BJ (cell line): ENCODE results near the gene RACGAP1. TPM values are rescaled to one million over a fixed set of nuclear protein-coding genes. Genes with fewer than 3 reads are reported as not detected.

Experiments used
- CTCF ChIA-PET: fragments of 350-600 bp; formaldehyde crosslinking; extraction: SDS; loops from one replicate; lab custom pipeline; 2021; ENCODE audit warnings: antibody characterized with exemption, inconsistent platforms; lab: Yijun Ruan, JAX
- POLR2A ChIA-PET: fragments of 300-600 bp; sonication (Branson Sonifier 250); formaldehyde crosslinking; extraction: SDS; loops from one replicate; lab custom pipeline; 2021; ENCODE audit warnings: antibody characterized with exemption; lab: Charles Lee
- DNase-seq: peaks from one replicate; pipeline ENCODE4 v3.0.0-alpha.2; 2011; ENCODE audit warnings: low read depth
- H3K27me3 ChIP-seq: 2 replicates; pipeline ENCODE4 v1.6.0; 2011; ENCODE audit warnings: low read length; ENCODE audit not compliant: control insufficient read depth, insufficient read depth
- H3K36me3 ChIP-seq: 2 replicates; pipeline ENCODE4 v1.5.1; 2011; ENCODE audit warnings: low read length; ENCODE audit not compliant: control insufficient read depth, insufficient read depth
- H3K4me3 ChIP-seq: 2 replicates; pipeline ENCODE4 v1.5.1; 2011; ENCODE audit warnings: low read depth, mild to moderate bottlenecking, control low read depth, low read length
- CTCF ChIP-seq: IDR thresholded peaks from 2 replicates; pipeline ENCODE4 v1.5.1; 2011; ENCODE audit warnings: low read depth, mild to moderate bottlenecking, control low read depth, inconsistent platforms, low read length, moderate library complexity; ENCODE audit not compliant: insufficient read depth
- polyA plus RNA-seq: library from polyadenylated mRNA; depleted of rRNA; stranded (reverse); fragments of >200 nt; gene quantifications from 2 replicates; pipeline ENCODE4 v1.2.3, GENCODE V29; 2011

The RACGAP1 gene
- polyA plus RNA-seq, 1 experiment, result 42.8 TPM

DNA sequence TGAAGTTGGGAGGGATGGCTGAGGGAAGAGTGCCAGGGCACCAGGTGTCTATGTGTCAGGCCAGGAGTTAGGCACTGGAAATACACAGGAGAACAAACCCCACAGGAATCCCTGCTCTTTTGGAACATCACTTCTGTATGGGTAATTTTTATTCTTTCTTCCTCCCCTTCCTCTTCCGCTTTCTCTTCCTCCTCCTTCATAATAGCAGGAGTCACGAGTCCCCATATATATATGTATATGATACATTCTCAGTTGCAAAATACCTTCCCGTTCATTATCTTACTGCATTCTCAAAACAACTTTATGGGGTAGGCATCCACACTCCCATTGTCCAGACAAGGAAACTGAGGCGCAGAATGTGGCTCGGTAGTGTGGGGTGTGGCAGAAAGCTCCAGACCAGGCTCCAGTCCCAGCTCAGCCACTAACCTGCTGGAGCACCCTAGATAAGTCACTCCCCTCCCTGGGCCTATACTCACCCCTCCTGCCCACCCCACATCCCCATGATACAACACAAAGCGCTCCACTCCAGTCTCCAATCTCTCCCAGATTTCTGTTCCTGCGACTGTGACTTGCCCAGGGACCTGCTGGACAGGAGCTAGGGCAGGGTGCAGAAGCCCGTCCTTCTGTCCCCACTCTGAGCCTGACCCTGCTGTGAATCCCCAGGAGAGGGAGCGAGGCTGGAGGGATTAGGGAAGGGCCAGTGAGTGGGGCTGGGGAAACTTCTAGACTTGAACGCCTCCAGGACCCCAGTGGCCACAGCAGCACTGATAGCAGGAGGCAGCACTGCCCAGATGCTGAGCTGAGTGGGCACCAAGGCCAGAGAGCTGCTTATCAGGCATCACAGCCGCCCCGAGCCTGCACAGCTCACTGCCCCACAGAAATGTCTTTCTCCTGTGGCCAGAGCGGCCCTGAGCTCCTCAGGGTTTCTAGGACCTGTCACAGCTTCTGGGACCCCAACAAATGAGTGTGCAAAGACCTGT is 76.1 kb downstream of the RACGAP1 start:
- ChIA-PET CTCF (interaction anchor here (0.6 to 1.8 kb wide), 9 partner anchors 9 to 163 kb away, joined by 3 to 4 read pairs (median 4); partner anchors contain the start of genes AQP5 and COX14), POLR2A (interaction anchor here (0.6 kb wide), 1 partner anchor 23 kb away, joined by 4 read pairs; no protein-coding TSS in a partner anchor)

DNA sequence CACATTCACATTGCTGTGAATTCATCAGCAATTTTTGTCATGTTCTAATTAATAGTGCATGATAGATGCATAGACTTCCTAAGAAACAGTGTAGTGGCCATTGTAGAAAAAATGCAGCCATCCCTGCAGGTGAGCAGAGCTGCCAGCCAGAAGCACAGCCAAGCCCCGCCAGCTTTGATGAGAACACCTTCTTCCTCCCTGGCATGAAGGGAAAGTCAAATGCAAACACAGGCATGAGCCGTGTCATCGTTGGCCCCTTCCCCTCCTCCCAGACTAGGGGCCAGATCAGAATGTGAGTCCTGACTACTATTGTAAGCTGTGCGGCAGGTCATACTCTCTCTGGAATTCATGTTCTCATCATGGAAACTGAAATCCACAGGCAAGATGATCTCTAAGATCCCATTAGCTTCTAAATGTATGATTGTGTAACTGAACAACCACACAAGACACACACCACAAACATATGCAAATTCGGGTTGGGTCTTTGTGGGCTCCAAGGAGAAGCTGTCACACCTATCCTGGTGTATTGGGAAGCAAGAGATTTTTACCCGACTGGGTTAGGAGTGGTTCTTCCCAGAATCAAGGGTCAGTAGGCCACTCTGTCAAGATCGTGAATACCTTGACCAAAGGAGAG is 77.6 kb downstream of the RACGAP1 start:
- no peaks in the 10 kb centered on the region for H3K36me3 ChIP-seq
- ChIA-PET POLR2A (no interaction called here), CTCF (interaction anchor here (0.6 to 3.9 kb wide), 9 partner anchors 8 to 543 kb away, joined by 3 to 51 read pairs (median 14); partner anchors contain the start of gene COX14)
- no peak overlapping the region for H3K4me3 ChIP-seq
- peaks cover 7% of the 10 kb centered on the region for H3K27me3 ChIP-seq
- DNase-seq, result no peak
- no peak for TF ChIP-seq CTCF

More for the DNA sequence above, 76.1 kb downstream of the RACGAP1 start:
- no peaks in the 10 kb centered on the region for H3K36me3 ChIP-seq
- no peak for DNase-seq
- no peak for TF ChIP-seq CTCF
- H3K27me3 ChIP-seq, result peaks cover 8% of the 10 kb centered on the region
- H3K4me3 ChIP-seq, result no peak overlapping the region

- Histone ChIP-seq H3K4me3 (no peak overlapping the region), H3K36me3 (no peaks in the 10 kb centered on the region), H3K27me3 (peaks cover 5% of the 10 kb centered on the region)
- no peak for DNase-seq
- ChIA-PET CTCF (interaction anchor here (0.6 to 3.9 kb wide), 24 partner anchors 8 to 128 kb away, joined by 3 to 51 read pairs (median 8); partner anchors contain the start of gene AQP5), POLR2A (no interaction called here)
- no peak for TF ChIP-seq CTCF
Measured at GRCh38 chr12:49946497-49946896, 78.8 kb downstream of the RACGAP1 start.

GRCh38 chr12:49946086-49946485 is 79.2 kb downstream of the RACGAP1 start:
- H3K36me3 ChIP-seq, result no peaks in the 10 kb centered on the region
- H3K4me3 ChIP-seq, result no peak overlapping the region
- no peak for TF ChIP-seq CTCF
- DNase-seq, result no peak
- peaks cover 5% of the 10 kb centered on the region for H3K27me3 ChIP-seq
- POLR2A ChIA-PET, result no interaction called here
- CTCF ChIA-PET, result interaction anchor here (0.6 to 3.9 kb wide), 35 partner anchors 9 to 1272 kb away, joined by 3 to 51 read pairs (median 5); partner anchors contain the start of genes AQP5 and POU6F1
